Esophagus muscularis mucosa (tissue), 4 donors: ENCODE results near the gene DYNC1I1. TPM values are rescaled to one million over a fixed set of nuclear protein-coding genes. Genes with fewer than 3 reads are reported as not detected.

Source experiments
- DNase-seq: peaks from one replicate; pipeline ENCODE4 v3.0.0-alpha.2; 2017; ENCODE audit errors: extremely low spot score
- H3K27ac ChIP-seq, 4 donors: fragments of 200-600 bp; sonication (generic); replicated peaks in 1 of 4; 1 replicate in 3 of 4; 2 replicates in 1 of 4; pipeline ENCODE4 v1.5.1; 2016 to 2019; ENCODE audit warnings: mild to moderate bottlenecking in 1 of 4
- H3K27me3 ChIP-seq, 4 donors: fragments of 200-600 bp; sonication (generic); one replicate each; pipeline versions ENCODE4 v1.5.1 to v1.6.0; 2016 to 2019
- H3K36me3 ChIP-seq, 4 donors: fragments of 200-600 bp; sonication (generic); one replicate each; pipeline ENCODE4 v1.5.1; 2016 to 2019
- H3K4me1 ChIP-seq, 4 donors: fragments of 200-600 bp; sonication (generic); one replicate each; pipeline ENCODE4 v1.5.1; 2016 to 2019
- H3K4me3 ChIP-seq, 4 donors: fragments of 200-600 bp; sonication (generic); 1 replicate in 2 of 4; 2 replicates in 2 of 4; pipeline ENCODE4 v1.5.1; 2016 to 2019; ENCODE audit warnings: mild to moderate bottlenecking in 4 of 4, moderate library complexity in 1 of 4
- H3K9me3 ChIP-seq, 4 donors: fragments of 200-600 bp; sonication (generic); 1 replicate in 3 of 4; 2 replicates in 1 of 4; pipeline ENCODE4 v1.5.1; 2016 to 2019
- CTCF ChIP-seq, 3 experiments: fragments of 200-600 bp in 2 of 3; fragments of 450-650 bp in 1 of 3; sonication (generic) in 2 of 3; IDR thresholded peaks; one replicate each; pipeline ENCODE4 v1.5.1; 2017 to 2019; ENCODE audit warnings: antibody characterized with exemption in 3 of 3, mild to moderate bottlenecking in 2 of 3, moderate library complexity in 1 of 3
- EP300 ChIP-seq: sonication (generic); formaldehyde crosslinking; IDR thresholded peaks from one replicate; pipeline ENCODE4 v1.6.1; 2017; ENCODE audit warnings: antibody characterized with exemption
- POLR2A ChIP-seq: fragments of 450-650 bp; IDR thresholded peaks from one replicate; pipeline ENCODE4 v1.6.1; 2017; ENCODE audit warnings: antibody characterized with exemption, moderate library complexity, mild to moderate bottlenecking, low read depth
- POLR2AphosphoS5 ChIP-seq, 2 donors: sonication (generic); formaldehyde crosslinking; IDR thresholded peaks; one replicate each; pipeline ENCODE4 v1.6.1; 2017; ENCODE audit warnings: antibody characterized with exemption in 2 of 2
- WGBS: methylation state at CpG from one replicate; pipeline ENCODE4 v1.1.5; 2018; 5-methylcytosine and 5-hydroxymethylcytosine counted together
- intact Hi-C: fragments of 100-400 bp; cut with DNase I; formaldehyde crosslinking; loops from one replicate; pipeline ENCODE4 v1.15.1; 2023
- total RNA-seq, 4 donors: library from RNA; depleted of rRNA; stranded (reverse); fragments of >200 nt; gene quantifications; one replicate each; pipeline versions ENCODE4 v1.1.0 to v1.2.1, GENCODE V29; 2016

Gene DYNC1I1
- total RNA-seq, 4 donors from 2014 or later = 8.7 to 16.4 (median 12.3) TPM

DNA sequence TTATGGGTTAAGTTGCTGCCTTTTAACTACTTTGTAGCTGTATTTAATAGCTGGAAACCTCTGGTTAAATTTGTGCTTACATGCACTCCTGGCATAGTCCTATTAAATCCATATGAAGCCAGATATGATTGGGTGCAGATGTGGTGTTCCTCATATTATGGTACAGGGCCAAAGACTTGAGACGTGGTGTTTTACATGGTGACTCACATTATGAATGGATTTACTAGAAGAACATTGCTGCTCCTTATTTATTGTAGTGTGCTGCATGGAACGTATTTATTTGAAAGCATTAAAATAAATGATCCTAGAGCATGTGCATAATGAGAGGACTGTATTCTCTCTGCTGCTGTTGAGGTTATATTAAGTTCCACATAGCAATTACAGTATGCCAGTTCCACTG lies 325.5 kb downstream of the DYNC1I1 start:
- Histone ChIP-seq H3K9me3 (no peaks in the 10 kb centered on the region), H3K27me3 (no peaks in the 10 kb centered on the region), H3K27ac (no peak overlapping the region), H3K4me3 (no peak overlapping the region), H3K4me1 (no peaks in the 10 kb centered on the region), H3K36me3 (peaks cover 0 to 6% (median 0%) of the 10 kb centered on the region in 4 donors)
- no peak for DNase-seq
- intact Hi-C loops = no loop called here
- TF ChIP-seq EP300 = no peak
- no peak for TF ChIP-seq CTCF (IDR thresholded peaks at IDR 0.05)
- no peak for TF ChIP-seq POLR2AphosphoS5 (IDR thresholded peaks at IDR 0.05)
- no peak for TF ChIP-seq POLR2A
- 65% methylated on average over 2 of the region's 2 CpGs for WGBS

DNA sequence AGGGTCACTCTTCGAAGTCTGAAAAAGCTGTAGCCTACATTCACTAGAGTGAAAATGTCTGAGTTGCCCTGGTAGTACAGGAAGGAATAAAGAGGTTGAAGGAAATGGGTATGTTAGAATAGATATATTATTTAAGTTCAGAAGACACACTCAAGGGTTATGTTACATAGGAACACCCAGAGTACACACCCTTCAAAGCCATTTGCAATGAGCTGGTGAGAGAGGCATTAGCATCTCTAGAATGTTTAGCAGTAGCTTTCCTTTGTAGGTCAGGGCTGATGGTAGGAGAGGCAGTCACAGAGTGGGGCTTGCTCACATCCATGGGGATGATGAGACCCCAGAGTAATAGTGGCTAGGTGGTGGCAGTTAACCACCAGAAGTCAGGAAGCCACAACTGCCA lies 328.4 kb downstream of the DYNC1I1 start:
- 91% methylated on average over 1 of the region's 1 CpG for WGBS
- intact Hi-C loops = no loop called here
- no peaks in the 10 kb centered on the region for H3K4me1 ChIP-seq
- no peak overlapping the region for H3K4me3 ChIP-seq
- no peak for DNase-seq
- TF ChIP-seq POLR2A (no peak), POLR2AphosphoS5 (IDR thresholded peaks at IDR 0.05) (no peak), EP300 (no peak), CTCF (IDR thresholded peaks at IDR 0.05) (no peak)
- H3K9me3 ChIP-seq = no peaks in the 10 kb centered on the region
- H3K36me3 ChIP-seq = peaks cover 0 to 6% (median 0%) of the 10 kb centered on the region in 4 donors
- H3K27ac ChIP-seq = no peak overlapping the region
- no peaks in the 10 kb centered on the region for H3K27me3 ChIP-seq

DNA sequence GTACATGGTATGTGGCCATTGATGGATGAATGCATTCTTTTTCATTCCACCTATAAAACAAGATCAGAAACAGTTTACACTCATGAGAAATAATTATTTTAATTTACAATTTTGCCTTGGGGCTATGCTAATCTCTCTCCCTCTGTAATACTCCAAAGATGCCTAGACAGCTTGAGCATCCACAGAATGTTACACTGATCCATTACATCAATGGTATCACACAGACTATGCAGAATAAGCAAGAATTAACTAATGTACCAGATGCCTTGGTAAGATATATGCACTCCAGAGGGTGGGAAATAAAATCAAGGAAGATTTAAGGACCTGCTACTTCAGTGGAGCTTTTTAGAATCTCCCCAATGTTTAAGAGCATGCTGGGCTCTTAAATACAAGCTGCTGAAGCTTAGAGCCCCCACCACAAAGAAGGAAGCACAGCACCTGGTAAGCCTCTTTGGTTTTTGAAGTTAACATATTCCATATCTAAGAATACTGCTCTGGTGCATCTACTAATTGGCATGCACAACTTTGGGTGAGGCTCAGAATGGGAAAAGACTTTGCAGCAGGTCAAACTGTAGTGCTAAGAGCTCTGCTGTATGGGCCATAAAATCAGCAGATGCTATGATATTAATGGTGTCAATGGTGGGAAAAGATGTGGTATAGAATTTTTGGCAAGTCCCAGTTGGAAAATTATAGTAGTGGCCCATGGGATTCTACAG lies 329.9 kb downstream of the DYNC1I1 start:
- intact Hi-C loops = no loop called here
- H3K4me3 ChIP-seq = no peak overlapping the region
- DNase-seq = no peak
- no peaks in the 10 kb centered on the region for H3K4me1 ChIP-seq
- peaks cover 0 to 6% (median 0%) of the 10 kb centered on the region in 4 donors for H3K36me3 ChIP-seq
- TF ChIP-seq EP300 (no peak), POLR2AphosphoS5 (IDR thresholded peaks at IDR 0.05) (no peak), POLR2A (no peak), CTCF (IDR thresholded peaks at IDR 0.05) (no peak)
- H3K27me3 ChIP-seq = no peaks in the 10 kb centered on the region
- no peaks in the 10 kb centered on the region for H3K9me3 ChIP-seq
- no peak overlapping the region for H3K27ac ChIP-seq

DNA sequence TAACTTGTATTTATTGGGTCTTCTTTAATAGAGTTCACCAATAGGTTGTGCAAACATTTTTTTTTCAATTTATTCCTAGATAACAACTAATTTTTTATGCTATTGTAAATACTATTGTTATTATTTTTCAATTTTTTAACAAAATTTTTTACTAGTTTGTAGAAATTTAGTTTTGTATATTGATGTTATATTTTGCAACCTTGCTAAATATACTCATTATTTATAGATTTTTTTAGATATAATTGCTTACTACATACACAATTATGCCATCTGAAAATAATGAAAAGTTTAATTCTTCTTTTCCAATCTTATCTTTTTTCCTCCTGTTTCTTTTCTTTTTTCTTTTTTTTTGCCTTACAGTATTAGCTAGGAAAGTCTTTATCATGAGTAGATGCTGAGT lies 332.6 kb downstream of the DYNC1I1 start:
- Histone ChIP-seq H3K27me3 (no peaks in the 10 kb centered on the region), H3K4me1 (no peaks in the 10 kb centered on the region), H3K27ac (no peak overlapping the region), H3K9me3 (no peaks in the 10 kb centered on the region), H3K36me3 (no peaks in the 10 kb centered on the region), H3K4me3 (no peak overlapping the region)
- no peak for DNase-seq
- TF ChIP-seq POLR2A (no peak), EP300 (no peak), POLR2AphosphoS5 (IDR thresholded peaks at IDR 0.05) (no peak), CTCF (IDR thresholded peaks at IDR 0.05) (no peak)
- intact Hi-C loops = no loop called here

DNA sequence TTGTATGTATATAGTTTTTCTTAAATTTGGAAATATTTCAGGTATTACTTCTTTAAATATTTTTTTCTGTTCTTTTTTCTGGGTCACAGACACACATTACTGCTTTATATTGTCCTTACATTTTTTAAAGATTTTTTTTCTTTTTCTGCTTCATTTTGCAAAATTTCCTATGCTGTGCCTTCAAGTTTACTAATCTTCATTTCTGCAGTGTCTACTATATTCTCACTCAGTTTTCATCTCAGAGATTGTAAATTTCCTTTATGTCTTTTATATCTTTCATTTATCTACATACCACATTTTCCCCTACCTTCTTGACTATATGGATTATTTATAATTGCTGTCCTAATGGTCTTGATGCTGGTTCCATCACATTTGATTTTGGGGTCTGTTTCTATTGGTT lies 339.1 kb downstream of the DYNC1I1 start:
- Histone ChIP-seq H3K4me1 (no peaks in the 10 kb centered on the region), H3K27me3 (no peaks in the 10 kb centered on the region), H3K27ac (no peak overlapping the region), H3K9me3 (no peaks in the 10 kb centered on the region), H3K4me3 (no peak overlapping the region), H3K36me3 (no peaks in the 10 kb centered on the region)
- intact Hi-C loops = no loop called here
- TF ChIP-seq POLR2A = no peak
- no peak for TF ChIP-seq CTCF (IDR thresholded peaks at IDR 0.05)
- no peak for TF ChIP-seq POLR2AphosphoS5 (IDR thresholded peaks at IDR 0.05)
- no peak for TF ChIP-seq EP300
- DNase-seq = no peak
